Putamen (tissue), 1 donor: ENCODE results near the gene INCA1.
A peak's percentile ranks its signal among the peaks of the same experiment; 100 is the strongest.
"Not testable (repeated sequence)": the region's sequence is repeated elsewhere in the genome, so short reads cannot be mapped to it uniquely, and the experiment has no call there.

Source experiments
- DNase-seq: peaks from one replicate; pipeline ENCODE4 v3.0.0-alpha.2; 2016; ENCODE audit warnings: low spot score

INCA1 gene

GRCh38 chr17:4997302-4998026, at the start of gene INCA1, which contains the start of gene KIF1C:
TSS of gene INCA1 (minus strand) at chr17:4997522. CDS start at chr17:4994437, 3,085 bp downstream.
TSS of gene KIF1C (plus strand) at chr17:4997950. CDS start at chr17:5000247, 2,297 bp downstream.
- peak; percentile 93 for DNase-seq

GRCh38 chr17:5045496-5045895, 48.2 kb upstream of the INCA1 start:
- no peak for DNase-seq

- no peak for DNase-seq
Measured at GRCh38 chr17:5044630-5045029, 47.3 kb upstream of the INCA1 start.

GRCh38 chr17:5043524-5043923, 46.2 kb upstream of the INCA1 start:
- DNase-seq = no peak

GRCh38 chr17:5042157-5043022, 45.1 kb upstream of the INCA1 start:
- no peak for DNase-seq

- DNase-seq = no peak
Measured at GRCh38 chr17:5035315-5035714, 38.0 kb upstream of the INCA1 start, which contains the start of gene SLC52A1. TSS of gene SLC52A1 (minus strand) at chr17:5035426. CDS start at chr17:5034606, 820 bp downstream.

GRCh38 chr17:5034651-5035050, 37.3 kb upstream of the INCA1 start:
- no peak for DNase-seq

GRCh38 chr17:5034063-5034462, 36.7 kb upstream of the INCA1 start:
- DNase-seq = no peak

- DNase-seq = no peak
Measured at GRCh38 chr17:5033352-5034015, 36.2 kb upstream of the INCA1 start.

GRCh38 chr17:5032865-5033264, 35.5 kb upstream of the INCA1 start:
- DNase-seq = no peak

- peak; percentile 55 for DNase-seq
Measured at GRCh38 chr17:5031365-5032082, 34.2 kb upstream of the INCA1 start.

GRCh38 chr17:5030168-5030567, 32.8 kb upstream of the INCA1 start:
- not testable (repeated sequence) for DNase-seq

GRCh38 chr17:5027916-5028315, 30.6 kb upstream of the INCA1 start:
- DNase-seq = no peak

- DNase-seq = no peak
Measured at GRCh38 chr17:5027299-5027698, 30.0 kb upstream of the INCA1 start.

GRCh38 chr17:5024604-5025003, 27.3 kb upstream of the INCA1 start:
- DNase-seq = no peak

GRCh38 chr17:5023588-5024147, 26.3 kb upstream of the INCA1 start:
- DNase-seq = no peak

GRCh38 chr17:5022171-5022711, 24.9 kb upstream of the INCA1 start:
- no peak for DNase-seq

GRCh38 chr17:5020502-5021023, 23.2 kb upstream of the INCA1 start:
- no peak for DNase-seq

GRCh38 chr17:5019475-5019956, 22.2 kb upstream of the INCA1 start:
- peak; percentile 21 for DNase-seq

- DNase-seq = no peak
Measured at GRCh38 chr17:5014357-5014756, 17.0 kb upstream of the INCA1 start.

GRCh38 chr17:5011928-5012327, 14.6 kb upstream of the INCA1 start:
- no peak for DNase-seq
